ENCODE measurements around the gene CLDN22. TPM values are rescaled to one million over a fixed set of nuclear protein-coding genes. Genes with fewer than 3 reads are reported as not detected.

CLDN22 gene
- total and polyA plus RNA-seq, 3 donors from 2014 or later: not detected

DNA sequence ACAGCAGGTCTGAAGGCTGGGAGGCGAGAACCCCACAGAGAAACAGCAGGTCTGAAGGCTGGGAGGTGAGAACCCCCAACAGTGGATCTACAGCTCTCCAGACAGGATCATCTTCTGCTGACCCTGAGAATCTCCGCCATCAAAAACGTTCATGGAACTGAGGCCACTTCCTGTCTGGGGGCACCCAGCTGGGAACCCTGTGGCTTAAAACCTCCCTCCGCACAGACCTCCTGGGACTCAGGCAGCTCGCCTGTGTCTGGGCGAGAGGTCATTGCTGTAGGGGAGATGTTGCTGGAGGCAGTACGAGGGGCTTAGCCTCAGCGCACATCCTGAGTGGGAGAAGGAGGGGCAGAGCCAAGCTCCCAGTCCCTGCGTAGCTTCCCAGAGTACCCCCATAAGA is 17.3 kb upstream of the CLDN22 start:
- Histone ChIP-seq H3K4me3 (no peak overlapping the region), H3K36me3 (ENCODE audit: low read depth, missing control alignments) (no peaks in the 10 kb centered on the region), H3K27me3 (no peaks in the 10 kb centered on the region), H3K4me1 (no peaks in the 10 kb centered on the region), H3K27ac (no peak overlapping the region), H3K9me3 (no peaks in the 10 kb centered on the region)
- no peak for DNase-seq
- TF ChIP-seq POLR2A (IDR thresholded peaks at IDR 0.05): no peak
- TF ChIP-seq CTCF (IDR thresholded peaks at IDR 0.05): no peak
- intact Hi-C loops (cut with DNase I; ENCODE audit: low total_unique reads): no loop called here
- 83 to 87% methylated on average over 6 to 9 of the region's 9 CpGs for WGBS, 2 donors

DNA sequence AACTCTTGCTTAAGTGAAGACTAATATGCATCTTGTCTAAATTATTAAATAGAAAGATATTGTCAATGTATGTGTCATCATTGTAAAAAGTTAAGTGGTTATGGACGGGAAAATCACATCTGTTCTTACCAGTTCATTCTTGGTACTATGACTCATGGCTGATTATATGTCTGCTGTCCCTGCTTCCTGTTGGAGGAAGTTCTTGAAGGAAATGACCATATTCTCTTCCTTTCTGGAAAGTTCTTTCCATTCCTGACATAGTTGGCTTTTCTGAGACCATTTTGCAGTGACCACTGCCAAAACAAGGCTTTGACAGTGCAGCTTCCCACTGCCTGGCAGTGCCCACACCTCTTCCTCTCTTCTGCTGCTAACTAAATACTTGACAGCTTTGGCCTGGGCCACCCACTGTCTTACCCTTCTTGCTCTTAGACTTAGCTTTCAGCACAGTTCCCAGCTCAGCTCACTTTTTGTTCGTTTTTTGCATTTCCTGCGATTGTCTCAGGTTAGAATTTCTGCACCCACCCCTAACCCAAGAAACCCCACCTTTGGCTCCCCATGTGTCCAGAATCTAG is 15.4 kb upstream of the CLDN22 start:
- WGBS, 2 donors: 78 to 91% methylated on average over 3 of the region's 3 CpGs
- Histone ChIP-seq H3K9me3 (no peaks in the 10 kb centered on the region), H3K4me1 (no peaks in the 10 kb centered on the region), H3K4me3 (no peak overlapping the region), H3K27me3 (no peaks in the 10 kb centered on the region), H3K27ac (no peak overlapping the region), H3K36me3 (ENCODE audit: low read depth, missing control alignments) (no peaks in the 10 kb centered on the region)
- TF ChIP-seq CTCF (IDR thresholded peaks at IDR 0.05) (no peak), POLR2A (IDR thresholded peaks at IDR 0.05) (no peak)
- intact Hi-C loops (cut with DNase I; ENCODE audit: low total_unique reads): no loop called here
- DNase-seq: no peak

GRCh38 chr4:183333983-183334382 is 13.9 kb upstream of the CLDN22 start:
- WGBS, 2 donors: 92 to 94% methylated on average over 6 of the region's 6 CpGs
- TF ChIP-seq POLR2A (IDR thresholded peaks at IDR 0.05) (no peak), CTCF (IDR thresholded peaks at IDR 0.05) (no peak)
- Histone ChIP-seq H3K4me1 (no peaks in the 10 kb centered on the region), H3K4me3 (no peak overlapping the region), H3K27me3 (no peaks in the 10 kb centered on the region), H3K27ac (no peak overlapping the region), H3K36me3 (ENCODE audit: low read depth, missing control alignments) (no peaks in the 10 kb centered on the region), H3K9me3 (no peaks in the 10 kb centered on the region)
- intact Hi-C loops (cut with DNase I; ENCODE audit: low total_unique reads): no loop called here
- no peak for DNase-seq

DNA sequence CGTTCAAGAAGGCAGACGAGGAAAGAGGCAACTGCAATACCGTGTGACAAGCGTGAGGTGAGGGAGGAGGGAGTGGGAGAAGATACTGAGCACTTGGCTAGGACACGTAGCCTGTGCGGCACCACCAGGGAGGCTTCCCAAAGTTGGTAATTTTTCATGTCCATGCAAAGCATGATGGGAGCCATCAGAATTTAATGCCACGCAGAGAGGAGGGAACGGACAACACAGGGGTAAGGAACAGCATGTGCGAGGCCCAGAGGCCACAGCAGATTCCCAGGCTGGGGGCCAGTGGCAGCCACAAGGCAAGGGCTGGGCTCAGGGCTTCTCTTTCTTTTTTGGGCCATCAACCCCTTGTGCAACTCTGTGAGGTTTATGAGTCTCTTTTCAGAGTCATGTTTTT is 13.1 kb upstream of the CLDN22 start:
- Histone ChIP-seq H3K9me3 (no peaks in the 10 kb centered on the region), H3K4me3 (no peak overlapping the region), H3K27ac (no peak overlapping the region), H3K27me3 (no peaks in the 10 kb centered on the region), H3K36me3 (ENCODE audit: low read depth, missing control alignments) (no peaks in the 10 kb centered on the region), H3K4me1 (no peaks in the 10 kb centered on the region)
- intact Hi-C loops (cut with DNase I; ENCODE audit: low total_unique reads): no loop called here
- no peak for TF ChIP-seq CTCF (IDR thresholded peaks at IDR 0.05)
- no peak for TF ChIP-seq POLR2A (IDR thresholded peaks at IDR 0.05)
- no peak for DNase-seq
- WGBS, 2 donors: 89% methylated on average over 9 of the region's 9 CpGs

- Histone ChIP-seq H3K4me3 (no peak overlapping the region), H3K9me3 (no peaks in the 10 kb centered on the region), H3K27me3 (no peaks in the 10 kb centered on the region), H3K4me1 (no peaks in the 10 kb centered on the region), H3K27ac (no peak overlapping the region), H3K36me3 (ENCODE audit: low read depth, missing control alignments) (no peaks in the 10 kb centered on the region)
- intact Hi-C loops (cut with DNase I; ENCODE audit: low total_unique reads): no loop called here
- no peak for DNase-seq
- no peak for TF ChIP-seq POLR2A (IDR thresholded peaks at IDR 0.05)
- TF ChIP-seq CTCF (IDR thresholded peaks at IDR 0.05): no peak
- 76 to 81% methylated on average over 11 of the region's 11 CpGs for WGBS, 2 donors
Measured at GRCh38 chr4:183332447-183332846, 12.4 kb upstream of the CLDN22 start.
